HG03066 (cell line): ENCODE data around the gene VCL.
A peak's percentile ranks its signal among the peaks of the same experiment; 100 is the strongest.
"Not testable (repeated sequence)": the region's sequence is repeated elsewhere in the genome, so short reads cannot be mapped to it uniquely, and the experiment has no call there.

ENCODE experiments used
- ATAC-seq: cut with Tn5 transposase; IDR thresholded peaks from one replicate; pipeline ENCODE4 v1.9.1; 2021; ENCODE audit warnings: low read depth; ENCODE audit not compliant: unreplicated experiment

The VCL gene

GRCh38 chr10:73971636-73972354, 26.1 kb upstream of the VCL start:
- ATAC-seq, result no peak

DNA sequence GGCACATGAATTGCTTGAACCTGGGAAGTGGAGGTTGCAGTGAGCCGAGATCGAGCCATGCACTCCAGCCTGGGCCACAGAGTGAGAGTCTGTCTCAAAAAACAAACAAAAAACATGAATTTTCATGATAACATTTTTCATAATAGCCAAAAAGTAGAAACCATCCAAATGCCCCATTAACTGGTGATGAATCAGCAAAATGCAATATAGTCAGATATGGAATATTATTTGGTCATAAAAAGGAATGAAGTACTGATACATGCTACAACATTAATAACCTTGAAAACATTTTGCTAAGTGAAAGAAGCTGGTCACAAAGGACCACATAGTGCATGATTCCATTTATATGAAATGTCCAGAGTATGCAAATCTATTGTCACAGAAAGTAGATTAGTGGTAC, 24.5 kb upstream of the VCL start:
- no peak for ATAC-seq

- ATAC-seq, result no peak
Measured at GRCh38 chr10:73974309-73974946, 23.5 kb upstream of the VCL start.

- ATAC-seq, result no peak
Measured at GRCh38 chr10:73975388-73975787, 22.5 kb upstream of the VCL start.

DNA sequence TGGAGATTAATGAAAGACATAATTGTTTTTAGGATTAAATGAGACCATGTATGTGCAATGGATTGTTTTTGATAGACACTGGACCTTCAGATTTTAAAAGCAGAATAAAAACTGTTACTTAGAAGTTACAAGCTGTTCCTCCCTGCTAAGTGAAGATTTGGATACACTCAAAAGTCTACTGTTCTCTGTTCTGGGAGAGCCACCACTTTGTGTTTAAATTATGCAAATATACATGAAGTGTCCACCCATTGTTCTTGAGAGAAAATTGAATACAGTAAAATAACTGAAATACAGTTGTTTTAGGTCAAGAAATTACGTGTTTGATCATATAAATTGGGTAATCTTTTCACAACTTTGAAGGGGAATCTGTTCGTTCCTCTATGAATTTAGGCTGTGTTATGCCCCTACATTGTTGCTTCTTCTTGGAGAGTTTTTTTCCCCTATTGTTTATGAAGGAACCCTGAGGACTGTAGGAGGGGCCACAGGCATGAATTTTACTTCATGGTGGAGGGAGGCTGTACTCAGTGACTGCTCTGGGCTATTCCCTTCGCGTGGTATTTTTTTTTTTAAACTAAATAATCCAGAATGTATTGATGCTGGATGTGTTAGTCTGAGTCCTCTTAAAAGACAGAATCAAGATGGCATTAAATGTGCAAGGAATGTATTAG, 18.6 kb upstream of the VCL start:
- ATAC-seq, result no peak

- no peak for ATAC-seq
Measured at GRCh38 chr10:73979809-73980433, 18.0 kb upstream of the VCL start.

DNA sequence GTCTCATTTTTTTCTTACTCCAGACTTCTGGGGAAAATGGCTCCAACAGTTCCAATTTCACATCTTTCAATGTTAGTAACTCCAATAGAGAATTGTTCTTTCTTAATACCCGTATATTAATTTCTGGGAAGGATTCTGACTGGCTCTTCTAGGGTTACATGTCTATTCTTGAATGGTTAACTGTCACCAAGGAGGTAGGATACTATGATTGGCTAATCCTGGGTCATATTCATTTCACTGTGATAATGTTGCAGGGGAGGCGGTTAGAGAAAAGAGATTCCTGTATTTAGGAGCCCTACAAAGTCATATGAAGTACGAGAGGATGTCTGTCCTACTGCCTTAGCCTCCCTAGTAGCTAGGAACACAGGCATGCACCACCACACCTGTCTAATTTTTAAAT, 16.1 kb upstream of the VCL start:
- no peak for ATAC-seq

DNA sequence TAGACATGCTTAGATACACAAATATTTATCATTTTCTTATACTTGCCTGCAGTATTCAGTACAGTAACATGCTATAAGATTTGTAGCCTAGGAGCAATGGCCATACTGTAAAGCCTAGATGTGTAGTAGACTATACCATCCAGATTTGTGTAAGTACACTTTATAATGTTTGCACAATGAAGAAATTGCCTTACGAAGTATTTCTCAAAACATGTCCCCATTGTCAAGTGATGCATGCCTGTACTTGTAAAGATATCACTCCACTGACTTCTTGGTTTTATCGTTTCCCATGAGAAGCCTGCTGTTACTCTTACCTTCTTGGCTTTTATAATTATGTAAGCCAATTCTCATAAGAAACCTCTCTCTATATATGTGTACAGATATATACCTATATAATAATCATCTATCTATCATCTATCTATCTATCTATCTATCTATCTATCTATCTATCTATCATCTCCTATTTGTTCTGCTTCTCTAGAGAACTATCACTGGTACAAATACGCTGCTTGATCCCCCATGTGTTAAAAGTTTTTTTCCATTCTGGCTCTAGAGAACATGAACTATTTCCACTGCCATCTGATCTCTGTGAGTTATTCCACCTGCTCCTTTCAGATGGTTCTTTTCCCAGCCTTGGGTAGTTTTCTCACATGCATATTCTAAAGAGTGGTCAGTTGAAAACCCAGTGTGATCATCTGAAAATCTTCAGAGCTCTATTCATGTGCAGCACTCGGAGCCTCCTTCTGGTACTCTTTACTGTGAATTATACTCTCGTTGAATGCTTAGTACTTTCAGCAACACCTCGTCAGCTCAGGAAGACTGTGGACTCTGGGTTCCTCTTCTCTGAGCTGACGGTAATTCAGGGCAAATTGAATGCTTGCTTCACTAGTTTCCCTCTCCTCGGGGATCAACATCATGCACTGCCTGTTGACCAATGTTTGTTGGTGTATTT, 14.5 kb upstream of the VCL start:
- ATAC-seq, result no peak

GRCh38 chr10:73989594-73990150, 8.2 kb upstream of the VCL start:
- no peak for ATAC-seq

GRCh38 chr10:73991203-73991883, 6.6 kb upstream of the VCL start:
- ATAC-seq, result no peak

DNA sequence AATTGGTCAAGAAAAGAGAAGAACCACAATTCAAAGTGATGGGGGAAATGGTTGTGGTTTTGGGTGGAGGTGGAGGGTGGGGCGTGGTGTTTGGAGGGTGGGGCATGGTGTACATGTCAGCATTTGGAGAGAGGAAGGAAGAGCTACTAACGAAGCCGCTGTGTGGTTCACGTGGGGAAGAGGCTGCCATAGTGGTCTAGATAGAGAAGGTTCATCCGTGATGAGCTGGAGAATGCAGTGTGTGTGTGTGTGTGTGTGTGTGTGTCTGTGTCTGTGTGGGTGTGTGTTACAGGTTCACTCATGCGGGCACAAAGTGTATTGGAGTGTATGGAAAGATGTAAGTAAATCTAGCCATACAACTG, 6.1 kb upstream of the VCL start:
- ATAC-seq, result no peak

- no peak for ATAC-seq
Measured at GRCh38 chr10:73992899-73993788, 4.8 kb upstream of the VCL start.

GRCh38 chr10:73995035-73995358, 2.9 kb upstream of the VCL start:
- no peak for ATAC-seq

DNA sequence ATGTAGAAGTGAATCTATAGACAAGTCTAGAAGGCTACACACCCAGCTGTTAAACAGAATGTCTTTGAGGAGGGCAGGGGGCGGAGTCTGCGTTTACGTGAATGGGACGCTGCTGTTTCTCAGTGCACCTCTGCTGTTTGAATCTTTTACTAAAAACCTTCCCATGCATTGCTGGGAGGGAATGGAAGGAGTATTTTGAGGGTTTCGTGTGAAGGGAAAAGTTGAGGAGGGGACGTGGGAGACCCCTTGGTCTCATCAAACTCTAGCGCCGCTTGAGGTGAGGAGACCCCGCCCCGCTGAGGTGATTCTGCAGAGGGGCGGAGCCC, 492 bp upstream of the VCL start:
- ATAC-seq, result peak; percentile 64

DNA sequence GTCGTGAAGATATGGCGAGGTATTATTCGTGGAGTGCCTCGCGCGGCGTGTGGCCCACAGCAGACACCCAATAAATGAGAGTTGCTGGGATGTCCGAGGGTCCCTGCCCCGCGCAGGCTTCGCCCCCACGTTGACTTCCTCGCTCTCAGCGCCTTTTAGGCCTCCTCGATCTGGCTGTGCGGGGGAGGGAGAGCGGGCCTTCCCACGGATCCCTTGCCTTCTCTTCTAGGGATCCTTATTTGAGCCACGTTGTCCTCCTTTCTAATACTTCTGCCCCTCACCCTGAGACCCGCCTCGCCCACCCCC, 660 bp downstream of the VCL start:
- ATAC-seq, result no peak

GRCh38 chr10:73998929-73999691, 1.2 kb downstream of the VCL start:
- no peak for ATAC-seq

GRCh38 chr10:73999703-74000102, 1.8 kb downstream of the VCL start:
- no peak for ATAC-seq

- ATAC-seq, result not testable (repeated sequence)
Measured at GRCh38 chr10:74000244-74000643, 2.3 kb downstream of the VCL start.
